22Rv1 (cell line): ENCODE data around the gene SFSWAP.

Experiments used
- ZFX ChIP-seq: fragments of 450-650 bp; IDR thresholded peaks from 2 replicates; pipeline ENCODE4 v1.6.1; 2017; ENCODE audit warnings: antibody characterized with exemption, borderline replicate concordance
- TF ChIP-seq, protein P1 (sequence below): fragments of 450-650 bp; IDR thresholded peaks from 2 replicates; pipeline ENCODE4 v1.5.1; 2017; ENCODE audit warnings: mild to moderate bottlenecking

DNA sequence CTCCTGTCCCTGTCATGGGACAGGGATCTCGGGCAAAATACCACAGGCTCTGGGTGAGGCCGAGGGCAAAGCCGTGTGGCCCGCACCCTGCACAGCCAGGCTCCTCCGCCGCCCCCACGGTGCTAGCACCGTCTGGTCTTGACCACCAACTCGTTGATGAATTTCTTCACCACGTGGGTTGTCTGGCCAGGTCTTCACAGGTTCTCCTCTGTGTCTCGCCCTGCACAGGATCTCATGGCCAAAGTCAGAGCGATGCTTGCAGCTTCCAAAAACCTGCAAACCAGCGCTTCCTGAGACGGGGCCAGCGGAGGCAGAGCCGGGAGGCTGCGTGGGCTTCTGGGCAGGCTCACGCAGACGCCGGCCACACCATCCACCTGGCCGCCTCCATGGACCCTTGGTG is 88.3 kb downstream of the SFSWAP start:
- TF ChIP-seq ZFX, result no peak
- TF ChIP-seq, protein P1, sequence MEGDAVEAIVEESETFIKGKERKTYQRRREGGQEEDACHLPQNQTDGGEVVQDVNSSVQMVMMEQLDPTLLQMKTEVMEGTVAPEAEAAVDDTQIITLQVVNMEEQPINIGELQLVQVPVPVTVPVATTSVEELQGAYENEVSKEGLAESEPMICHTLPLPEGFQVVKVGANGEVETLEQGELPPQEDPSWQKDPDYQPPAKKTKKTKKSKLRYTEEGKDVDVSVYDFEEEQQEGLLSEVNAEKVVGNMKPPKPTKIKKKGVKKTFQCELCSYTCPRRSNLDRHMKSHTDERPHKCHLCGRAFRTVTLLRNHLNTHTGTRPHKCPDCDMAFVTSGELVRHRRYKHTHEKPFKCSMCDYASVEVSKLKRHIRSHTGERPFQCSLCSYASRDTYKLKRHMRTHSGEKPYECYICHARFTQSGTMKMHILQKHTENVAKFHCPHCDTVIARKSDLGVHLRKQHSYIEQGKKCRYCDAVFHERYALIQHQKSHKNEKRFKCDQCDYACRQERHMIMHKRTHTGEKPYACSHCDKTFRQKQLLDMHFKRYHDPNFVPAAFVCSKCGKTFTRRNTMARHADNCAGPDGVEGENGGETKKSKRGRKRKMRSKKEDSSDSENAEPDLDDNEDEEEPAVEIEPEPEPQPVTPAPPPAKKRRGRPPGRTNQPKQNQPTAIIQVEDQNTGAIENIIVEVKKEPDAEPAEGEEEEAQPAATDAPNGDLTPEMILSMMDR, result no peak
